Naive thymus-derived CD8-positive, alpha-beta T cell (primary cell): Measurements from ENCODE around the gene LZTR1. TPM values are rescaled to one million over a fixed set of nuclear protein-coding genes. Genes with fewer than 3 reads are reported as not detected.

Experiments used
- ATAC-seq, 2 donors: fragments of 150-1000 bp; cut with Tn5 transposase in 1 of 2; sonication (Bioruptor Pico), chemical (Tn5 transposase) in 1 of 2; 1 replicate in 1 of 2; 2 replicates in 1 of 2; pipeline ENCODE4 v1.10.0; 2021; ENCODE audit warnings: mild to moderate bottlenecking in 2 of 2, moderate library complexity in 2 of 2
- POLR2A ChIA-PET: fragments of 350-600 bp; sonication (Branson Sonifier 250); formaldehyde crosslinking; loops from one replicate; lab custom pipeline; 2021; ENCODE audit warnings: antibody characterized with exemption; lab: Charles Lee
- DNase-seq, 10 donors: peaks; one replicate each; pipeline versions ENCODE4 v3.0.0 to v3.0.0-alpha.2; 2020 to 2022
- H3K27ac Mint-ChIP-seq, 10 donors: one replicate each; pipeline ENCODE4 v1.8.0; 2020 to 2022; ENCODE audit warnings: mild to moderate bottlenecking in 10 of 10, mixed read lengths in 10 of 10, moderate library complexity in 4 of 10, inconsistent platforms in 1 of 10
- H3K27me3 Mint-ChIP-seq, 5 donors: one replicate each; pipeline ENCODE4 v1.8.0; 2021 to 2022; ENCODE audit warnings: mixed read lengths in 5 of 5
- H3K36me3 Mint-ChIP-seq, 3 donors: one replicate each; pipeline ENCODE4 v1.8.0; 2020 to 2022; ENCODE audit warnings: mixed read lengths in 3 of 3, mild to moderate bottlenecking in 2 of 3, inconsistent platforms in 1 of 3
- H3K4me1 Mint-ChIP-seq, 4 donors: one replicate each; pipeline ENCODE4 v1.8.0; 2021 to 2022; ENCODE audit warnings: mixed read lengths in 4 of 4
- H3K4me3 Mint-ChIP-seq, 10 donors: one replicate each; pipeline ENCODE4 v1.8.0; 2020 to 2022; ENCODE audit warnings: mild to moderate bottlenecking in 10 of 10, mixed read lengths in 10 of 10, moderate library complexity in 6 of 10, inconsistent platforms in 1 of 10
- H3K9me3 Mint-ChIP-seq, 9 donors: one replicate each; pipeline ENCODE4 v1.8.0; 2020 to 2022; ENCODE audit warnings: mixed read lengths in 9 of 9, mild to moderate bottlenecking in 3 of 9, inconsistent platforms in 1 of 9, moderate library complexity in 1 of 9
- polyA plus RNA-seq, 3 donors: library from polyadenylated mRNA; unstranded; fragments of 300-500 nt; fragmentation: Illumina TruSeq; gene quantifications; one replicate each; pipeline ENCODE4 v1.2.3, GENCODE V29; 2021
- total RNA-seq, 8 experiments: library from RNA in 2 of 8; stranded (reverse) in 2 of 8; gene quantifications; one replicate each; pipeline ENCODE4 v1.2.3 and lab custom pipeline; 2021 to 2026

The LZTR1 gene
- total and polyA plus RNA-seq, 5 experiments from 2014 or later: 8.6 to 103 (median 14.5) TPM

DNA sequence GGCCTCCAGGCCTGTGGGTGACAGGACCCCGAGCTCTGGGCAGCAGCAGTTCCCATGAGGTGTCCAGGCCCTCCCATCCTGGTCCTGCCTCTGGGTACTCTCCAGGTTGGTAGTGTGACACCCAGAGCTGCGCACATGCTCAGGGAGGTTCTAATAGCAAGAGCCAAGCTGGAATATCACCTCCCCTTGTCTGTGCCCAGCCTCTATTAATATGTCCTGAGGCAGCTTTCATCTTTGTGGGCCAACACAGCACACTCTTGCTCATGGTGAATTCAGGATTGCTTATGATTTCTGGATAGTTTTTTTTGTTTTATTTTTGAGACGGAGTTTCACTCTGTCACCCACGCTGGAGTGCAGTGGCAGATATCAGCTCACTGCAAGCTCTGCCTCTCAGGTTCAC, 36.2 kb downstream of the LZTR1 start:
- H3K4me1 Mint-ChIP-seq: peaks cover 15 to 41% (median 36%) of the 10 kb centered on the region in 4 donors
- no peaks in the 10 kb centered on the region for H3K9me3 Mint-ChIP-seq
- DNase-seq (no peak), ATAC-seq (no peak)
- H3K4me3 Mint-ChIP-seq: no peak overlapping the region
- peak overlapping the region in 2 of 10 donors; percentile 29 to 90 for H3K27ac Mint-ChIP-seq
- no peaks in the 10 kb centered on the region for H3K27me3 Mint-ChIP-seq
- no peaks in the 10 kb centered on the region for H3K36me3 Mint-ChIP-seq
- POLR2A ChIA-PET: interaction anchor here (0.7 kb wide), 1 partner anchor 794 kb away, joined by 4 read pairs; no protein-coding TSS in a partner anchor

DNA sequence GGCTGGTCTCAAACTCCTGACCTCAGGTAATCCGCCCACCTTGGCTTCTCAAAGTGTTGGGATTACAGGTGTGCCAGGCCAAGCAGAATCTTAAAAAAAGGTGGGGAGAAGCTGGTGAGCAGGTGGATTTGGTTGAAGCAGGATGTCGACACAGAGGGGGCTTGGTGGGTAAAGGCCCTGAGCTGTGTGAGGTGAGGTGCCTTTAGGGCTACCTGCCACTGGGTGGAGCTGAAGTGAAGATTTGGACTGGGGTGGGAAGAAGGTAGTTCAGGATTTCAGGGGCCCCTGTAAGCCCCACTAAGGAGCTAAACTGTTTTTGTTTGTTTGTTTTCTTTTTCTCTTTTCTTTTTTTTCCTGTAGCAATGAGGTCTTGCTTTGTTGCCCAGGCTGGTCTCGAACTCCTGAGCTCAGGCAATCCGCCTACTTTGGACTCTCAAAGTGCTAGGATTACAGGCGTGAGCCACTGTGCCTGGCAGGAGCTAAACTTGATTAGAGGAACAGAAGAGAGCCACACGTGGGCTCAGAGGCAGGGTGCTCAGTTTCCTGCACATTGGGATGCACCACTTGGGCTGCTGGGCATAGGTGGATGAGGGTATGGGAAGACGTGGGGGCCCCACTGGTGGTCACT, 38.8 kb downstream of the LZTR1 start:
- Mint-ChIP-seq H3K27ac (peak overlapping the region in 4 of 10 donors; percentile 21 to 71 (median 39)), H3K9me3 (no peaks in the 10 kb centered on the region), H3K4me3 (no peak overlapping the region), H3K4me1 (peaks cover 14 to 36% (median 24%) of the 10 kb centered on the region in 4 donors), H3K36me3 (no peaks in the 10 kb centered on the region), H3K27me3 (no peaks in the 10 kb centered on the region)
- peak in 6 of 10 donors; percentile 31 to 60 (median 46) for DNase-seq
- ATAC-seq: peak; percentile 77 to 81
- POLR2A ChIA-PET: interaction anchor here (0.8 to 1.7 kb wide), 2 partner anchors 18 to 39 kb away, joined by 3 to 4 read pairs; partner anchors contain the start of gene LZTR1

DNA sequence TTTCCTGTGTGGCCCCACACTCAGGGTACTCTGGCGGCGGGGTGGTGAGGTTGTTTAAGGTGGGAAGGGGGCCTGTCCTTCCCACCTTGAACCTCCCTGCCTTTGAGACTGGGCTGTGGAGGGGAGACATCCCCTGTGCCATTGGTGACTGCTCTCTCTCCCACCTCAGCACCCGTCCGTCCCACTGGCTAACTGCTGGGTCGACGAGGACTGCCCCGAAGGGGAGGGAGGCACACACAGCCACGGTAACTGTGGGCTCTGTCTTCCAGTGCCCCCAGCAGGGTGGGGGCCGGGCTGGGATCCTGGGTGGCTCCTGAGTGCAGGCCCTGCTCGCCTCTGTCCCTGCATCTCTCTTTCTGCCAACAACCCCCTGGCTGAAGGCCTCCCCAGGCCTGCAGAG, 40.4 kb downstream of the LZTR1 start:
- H3K27me3 Mint-ChIP-seq: no peaks in the 10 kb centered on the region
- H3K36me3 Mint-ChIP-seq: no peaks in the 10 kb centered on the region

DNA sequence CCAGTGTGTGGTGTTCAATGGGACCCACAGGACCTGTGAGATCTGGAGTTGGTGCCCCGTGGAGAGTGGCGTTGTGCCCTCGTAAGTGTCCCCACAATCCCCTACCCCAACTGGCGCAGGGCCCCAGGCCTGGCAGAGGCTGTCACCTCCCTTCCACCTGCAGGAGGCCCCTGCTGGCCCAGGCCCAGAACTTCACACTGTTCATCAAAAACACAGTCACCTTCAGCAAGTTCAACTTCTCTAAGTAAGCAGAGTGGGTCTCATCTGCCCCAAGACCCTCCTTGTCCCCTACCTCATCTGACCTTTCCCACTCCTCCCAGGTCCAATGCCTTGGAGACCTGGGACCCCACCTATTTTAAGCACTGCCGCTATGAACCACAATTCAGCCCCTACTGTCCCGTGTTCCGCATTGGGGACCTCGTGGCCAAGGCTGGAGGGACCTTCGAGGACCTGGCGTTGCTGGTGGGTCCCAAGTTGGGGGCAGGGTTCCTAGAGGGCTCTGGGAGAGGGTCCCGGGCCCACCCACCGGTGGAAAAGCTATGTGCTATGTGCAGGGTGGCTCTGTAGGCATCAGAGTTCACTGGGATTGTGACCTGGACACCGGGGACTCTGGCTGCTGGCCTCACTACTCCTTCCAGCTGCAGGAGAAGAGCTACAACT, 41.0 kb downstream of the LZTR1 start:
- Mint-ChIP-seq H3K27me3 (no peaks in the 10 kb centered on the region), H3K4me3 (no peak overlapping the region), H3K4me1 (peaks cover 15 to 36% (median 21%) of the 10 kb centered on the region in 4 donors), H3K9me3 (no peaks in the 10 kb centered on the region), H3K36me3 (no peaks in the 10 kb centered on the region), H3K27ac (peak overlapping the region in 3 of 10 donors; percentile 35 to 61 (median 38))
- POLR2A ChIA-PET: interaction anchor here (2.2 kb wide), 1 partner anchor 21 kb away, joined by 14 read pairs; the partner anchor contains the start of gene THAP7
- no peak for DNase-seq
- no peak for ATAC-seq

More for the DNA sequence above, 40.4 kb downstream of the LZTR1 start:
- DNase-seq: peak in 1 of 10 donors; percentile 53
- ATAC-seq: no peak
- no peak overlapping the region for H3K27ac Mint-ChIP-seq
- peaks cover 16 to 36% (median 21%) of the 10 kb centered on the region in 4 donors for H3K4me1 Mint-ChIP-seq
- no peak overlapping the region for H3K4me3 Mint-ChIP-seq
- H3K9me3 Mint-ChIP-seq: no peaks in the 10 kb centered on the region
- POLR2A ChIA-PET: interaction anchor here (1.7 kb wide), 1 partner anchor 20 kb away, joined by 4 read pairs; no protein-coding TSS in a partner anchor

GRCh38 chr22:21025266-21025665, 43.2 kb downstream of the LZTR1 start:
- POLR2A ChIA-PET: interaction anchor here (0.5 to 2.2 kb wide), 4 partner anchors 19 to 287 kb away, joined by 5 to 14 read pairs (median 6); partner anchors contain the start of gene THAP7
- no peaks in the 10 kb centered on the region for H3K9me3 Mint-ChIP-seq
- H3K4me3 Mint-ChIP-seq: peak overlapping the region; percentile 22 to 81 (median 62)
- H3K36me3 Mint-ChIP-seq: no peaks in the 10 kb centered on the region
- H3K27me3 Mint-ChIP-seq: peaks cover 0 to 2% (median 0%) of the 10 kb centered on the region in 5 donors
- peak overlapping the region; percentile 39 to 95 (median 86) for H3K27ac Mint-ChIP-seq
- DNase-seq (peak in 4 of 10 donors; percentile 30 to 69 (median 43)), ATAC-seq (peak; percentile 87 to 89)
- peaks cover 14 to 42% (median 25%) of the 10 kb centered on the region in 4 donors for H3K4me1 Mint-ChIP-seq

DNA sequence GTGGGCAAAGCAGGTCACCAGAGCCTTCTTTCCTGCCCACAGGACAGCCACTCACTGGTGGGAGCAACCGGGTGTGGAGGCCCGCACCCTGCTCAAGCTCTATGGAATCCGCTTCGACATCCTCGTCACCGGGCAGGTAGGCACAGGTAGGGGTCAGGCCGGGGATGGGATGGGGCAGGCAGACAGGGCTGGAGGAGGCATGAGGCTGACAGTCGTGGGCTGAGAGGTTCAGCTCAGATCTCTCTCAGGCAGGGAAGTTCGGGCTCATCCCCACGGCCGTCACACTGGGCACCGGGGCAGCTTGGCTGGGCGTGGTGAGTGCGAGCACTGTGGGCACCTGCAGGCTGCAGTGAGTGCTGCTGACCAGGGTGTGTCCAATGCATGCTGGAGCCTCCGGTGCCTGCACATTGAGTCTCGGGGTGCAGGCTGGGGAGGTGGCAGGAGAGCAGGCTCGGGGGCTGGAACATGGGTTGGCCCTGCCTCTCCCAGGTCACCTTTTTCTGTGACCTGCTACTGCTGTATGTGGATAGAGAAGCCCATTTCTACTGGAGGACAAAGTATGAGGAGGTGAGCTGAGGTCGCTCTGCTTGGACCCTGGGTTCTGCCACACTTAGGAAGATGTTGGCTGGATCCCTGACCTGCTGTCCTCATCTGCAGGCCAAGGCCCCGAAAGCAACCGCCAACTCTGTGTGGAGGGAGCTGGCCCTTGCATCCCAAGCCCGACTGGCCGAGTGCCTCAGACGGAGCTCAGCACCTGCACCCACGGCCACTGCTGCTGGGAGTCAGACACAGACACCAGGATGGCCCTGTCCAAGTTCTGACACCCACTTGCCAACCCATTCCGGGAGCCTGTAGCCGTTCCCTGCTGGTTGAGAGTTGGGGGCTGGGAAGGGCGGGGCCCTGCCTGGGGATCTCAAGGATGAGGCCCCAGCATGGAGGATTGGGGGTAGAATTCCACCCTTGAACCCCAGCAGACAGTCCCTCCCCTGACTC, 44.0 kb downstream of the LZTR1 start:
- DNase-seq: peak in 1 of 10 donors; percentile 62
- H3K27ac Mint-ChIP-seq: peak overlapping the region in 9 of 10 donors; percentile 63 to 95 (median 88)
- POLR2A ChIA-PET: no interaction called here
- peak overlapping the region in 7 of 10 donors; percentile 13 to 81 (median 57) for H3K4me3 Mint-ChIP-seq
- H3K27me3 Mint-ChIP-seq: peaks cover 0 to 9% (median 5%) of the 10 kb centered on the region in 5 donors
- no peak for ATAC-seq
- H3K9me3 Mint-ChIP-seq: no peaks in the 10 kb centered on the region
- peaks cover 14 to 46% (median 25%) of the 10 kb centered on the region in 4 donors for H3K4me1 Mint-ChIP-seq
- H3K36me3 Mint-ChIP-seq: no peaks in the 10 kb centered on the region

GRCh38 chr22:21026783-21027692, 44.9 kb downstream of the LZTR1 start:
- no peak for DNase-seq
- H3K4me1 Mint-ChIP-seq: peaks cover 14 to 44% (median 27%) of the 10 kb centered on the region in 4 donors
- no peaks in the 10 kb centered on the region for H3K9me3 Mint-ChIP-seq

GRCh38 chr22:21028277-21029251, 46.5 kb downstream of the LZTR1 start:
- Mint-ChIP-seq H3K9me3 (no peaks in the 10 kb centered on the region), H3K4me1 (peaks cover 14 to 47% (median 31%) of the 10 kb centered on the region in 4 donors), H3K36me3 (no peaks in the 10 kb centered on the region), H3K27ac (no peak overlapping the region), H3K27me3 (peaks cover 0 to 18% (median 11%) of the 10 kb centered on the region in 5 donors), H3K4me3 (no peak overlapping the region)
- ATAC-seq: no peak
- peak in 1 of 10 donors; percentile 50 for DNase-seq
- POLR2A ChIA-PET: no interaction called here

More at GRCh38 chr22:21026783-21027692, 44.9 kb downstream of the LZTR1 start:
- Mint-ChIP-seq H3K27me3 (peaks cover 0 to 11% (median 9%) of the 10 kb centered on the region in 5 donors), H3K4me3 (no peak overlapping the region), H3K27ac (peak overlapping the region in 3 of 10 donors; percentile 7 to 50 (median 49)), H3K36me3 (no peaks in the 10 kb centered on the region)
- ATAC-seq: no peak
- POLR2A ChIA-PET: no interaction called here

DNA sequence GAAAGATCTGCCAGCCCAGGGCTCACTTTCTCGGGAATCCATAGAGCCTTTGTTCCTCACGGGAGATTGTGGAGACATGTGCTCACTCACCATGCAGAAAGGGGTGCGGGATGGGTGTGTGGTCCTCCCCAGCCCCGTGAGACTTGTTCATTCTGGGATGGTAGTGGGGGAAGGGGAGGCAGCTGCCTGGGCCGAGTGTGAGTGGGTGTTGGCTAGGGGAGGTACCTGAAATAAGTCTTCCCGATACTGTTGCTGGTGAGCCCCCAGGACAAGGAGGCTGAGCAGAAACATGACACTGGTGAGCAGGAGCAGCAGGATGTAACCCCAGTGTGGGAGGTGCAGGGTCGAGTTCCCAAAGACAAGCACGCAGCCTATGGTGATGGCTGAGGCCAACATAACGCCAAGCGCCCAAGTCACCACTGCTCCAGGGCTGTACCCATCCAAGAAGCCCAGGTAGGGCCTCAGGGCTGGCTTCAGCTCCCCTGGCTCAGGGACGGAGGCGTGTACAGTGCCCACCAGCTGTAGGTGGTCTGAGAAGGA, 47.5 kb downstream of the LZTR1 start:
- Mint-ChIP-seq H3K9me3 (no peaks in the 10 kb centered on the region), H3K36me3 (no peaks in the 10 kb centered on the region), H3K4me3 (peak overlapping the region in 3 of 10 donors; percentile 9 to 16 (median 10)), H3K4me1 (peaks cover 14 to 45% (median 30%) of the 10 kb centered on the region in 4 donors), H3K27me3 (peaks cover 0 to 22% (median 11%) of the 10 kb centered on the region in 5 donors), H3K27ac (peak overlapping the region in 2 of 10 donors; percentile 15 to 27)
- no peak for ATAC-seq
- POLR2A ChIA-PET: no interaction called here
- DNase-seq: no peak

- Mint-ChIP-seq H3K36me3 (no peaks in the 10 kb centered on the region), H3K9me3 (no peaks in the 10 kb centered on the region), H3K4me1 (peaks cover 12 to 42% (median 28%) of the 10 kb centered on the region in 4 donors), H3K4me3 (peak overlapping the region in 4 of 10 donors; percentile 16 to 61 (median 43)), H3K27me3 (peaks cover 0 to 22% (median 11%) of the 10 kb centered on the region in 5 donors), H3K27ac (peak overlapping the region in 2 of 10 donors; percentile 15 to 27)
- DNase-seq (no peak), ATAC-seq (no peak)
- POLR2A ChIA-PET: no interaction called here
Observed at GRCh38 chr22:21030032-21030431, 47.9 kb downstream of the LZTR1 start.
